SK-N-SH (cell line): ENCODE data around the gene CCL24. TPM values are rescaled to one million over a fixed set of nuclear protein-coding genes. Genes with fewer than 3 reads are reported as not detected.

Experiments
- CTCF ChIA-PET: fragments of 300-600, 350-600 bp; formaldehyde crosslinking; extraction: SDS; loops from one replicate; lab custom pipeline; 2021; lab: Yijun Ruan, JAX
- POLR2A ChIA-PET: fragments of 350-600 bp; sonication (Branson Sonifier 250); formaldehyde crosslinking; extraction: SDS; loops from one replicate; lab custom pipeline; 2020; ENCODE audit warnings: antibody characterized with exemption, inconsistent platforms; lab: Yijun Ruan, JAX
- DNase-seq: peaks from one replicate; pipeline ENCODE4 v3.0.0; 2012
- H2AFZ ChIP-seq: fragments of 200-600 bp; sonication (generic); 2 replicates; pipeline ENCODE4 v1.8.1; 2016; ENCODE audit warnings: antibody characterized with exemption, mild to moderate bottlenecking, low read depth
- H3F3A ChIP-seq: fragments of 200-600 bp; sonication (generic); replicated peaks from 2 replicates; pipeline ENCODE3; 2016; ENCODE audit warnings: antibody characterized with exemption, mild to moderate bottlenecking; ENCODE audit not compliant: insufficient read depth
- H3K27ac ChIP-seq, 2 experiments: fragments of 200-500 bp in 1 of 2; fragments of 200-600 bp in 1 of 2; sonication (Bioruptor generic) in 1 of 2; sonication (generic), shearing (Covaris generic) in 1 of 2; 2 replicates each; pipeline versions ENCODE4 v1.5.1 to v1.6.1; 2014 to 2016; ENCODE audit warnings: low read depth in 2 of 2, inconsistent platforms in 1 of 2, low read length in 1 of 2, mild to moderate bottlenecking in 1 of 2, mixed read lengths in 1 of 2
- H3K27me3 ChIP-seq: fragments of 200-600 bp; sonication (generic), shearing (Covaris generic); 2 replicates; pipeline ENCODE4 v1.6.1; 2016; ENCODE audit warnings: mixed run types; ENCODE audit not compliant: insufficient read depth
- H3K36me3 ChIP-seq, 2 experiments: fragments of 200-500 bp in 1 of 2; fragments of 200-600 bp in 1 of 2; sonication (Bioruptor generic) in 1 of 2; sonication (generic) in 1 of 2; replicated peaks in 1 of 2; 2 replicates each; pipeline versions ENCODE3 to v1.5.1; 2014 to 2016; ENCODE audit warnings: low read length in 1 of 2, mild to moderate bottlenecking in 1 of 2; ENCODE audit not compliant: insufficient read depth in 2 of 2, control insufficient read depth in 1 of 2
- H3K4me1 ChIP-seq, 2 experiments: fragments of 200-500 bp in 1 of 2; fragments of 200-600 bp in 1 of 2; sonication (Bioruptor generic) in 1 of 2; sonication (generic), shearing (Covaris generic) in 1 of 2; 2 replicates each; pipeline versions ENCODE4 v1.5.1 to v1.6.1; 2014 to 2016; ENCODE audit warnings: low read depth in 1 of 2, low read length in 1 of 2, mixed run types in 1 of 2; ENCODE audit not compliant: insufficient read depth in 2 of 2, control insufficient read depth in 1 of 2
- H3K4me2 ChIP-seq: fragments of 200-600 bp; sonication (generic), shearing (Covaris generic); 2 replicates; pipeline ENCODE4 v1.6.1; 2017; ENCODE audit warnings: mixed run types
- H3K4me3 ChIP-seq, 2 experiments: fragments of 200-500 bp in 1 of 2; fragments of 200-600 bp in 1 of 2; sonication (Bioruptor generic) in 1 of 2; sonication (generic), shearing (Covaris generic) in 1 of 2; 2 replicates each; pipeline versions ENCODE4 v1.5.1 to v1.8.1; 2014 to 2016; ENCODE audit warnings: low read depth in 2 of 2, inconsistent platforms in 1 of 2, low read length in 1 of 2, mild to moderate bottlenecking in 1 of 2, mixed read lengths in 1 of 2, moderate library complexity in 1 of 2
- H3K79me2 ChIP-seq: fragments of 200-600 bp; sonication (generic); 2 replicates; pipeline ENCODE4 v1.8.1; 2017; ENCODE audit warnings: mild to moderate bottlenecking; ENCODE audit not compliant: insufficient read depth
- H3K9ac ChIP-seq: fragments of 200-600 bp; sonication (generic); 2 replicates; pipeline ENCODE4 v1.6.1; 2017; ENCODE audit warnings: mixed run types
- H3K9me2 ChIP-seq: fragments of 200-600 bp; sonication (generic); 2 replicates; pipeline ENCODE4 v1.6.1; 2017; ENCODE audit warnings: mixed run types
- H3K9me3 ChIP-seq: fragments of 200-600 bp; sonication (generic); 2 replicates; pipeline ENCODE4 v1.6.1; 2017; ENCODE audit warnings: mixed run types, mild to moderate bottlenecking, moderate library complexity
- H4K20me1 ChIP-seq: fragments of 200-600 bp; sonication (generic); 2 replicates; pipeline ENCODE4 v1.6.1; 2017; ENCODE audit warnings: mild to moderate bottlenecking, mixed run types; ENCODE audit not compliant: insufficient read depth
- CTCF ChIP-seq: fragments of 200-600 bp; sonication (generic); IDR thresholded peaks from 2 replicates; pipeline ENCODE4 v1.6.1; 2017; ENCODE audit warnings: antibody characterized with exemption, mild to moderate bottlenecking, moderate library complexity
- ELF1 ChIP-seq: IDR thresholded peaks from 2 replicates; pipeline ENCODE4 v1.4.0; 2012
- FOSL2 ChIP-seq: IDR thresholded peaks from 2 replicates; pipeline ENCODE4 v1.4.0; 2012; ENCODE audit warnings: low read depth, mild to moderate bottlenecking, moderate library complexity, borderline replicate concordance
- GATA2 ChIP-seq: sonication (generic); formaldehyde crosslinking; IDR thresholded peaks from 2 replicates; pipeline ENCODE4 v1.5.0; 2020; ENCODE audit warnings: mild to moderate bottlenecking, missing genetic modification reagents
- IRF3 ChIP-seq: fragments of 150-350 bp; IDR thresholded peaks from 2 replicates; pipeline ENCODE4 v1.6.1; 2016; ENCODE audit warnings: mild to moderate bottlenecking, low read depth, low read length
- JUND ChIP-seq: IDR thresholded peaks from 2 replicates; pipeline ENCODE4 v1.4.0; 2012
- MAX ChIP-seq: IDR thresholded peaks from 2 replicates; pipeline ENCODE4 v1.4.0; 2012; ENCODE audit warnings: low read depth
- MEF2A ChIP-seq: IDR thresholded peaks from 2 replicates; pipeline ENCODE4 v1.4.0; 2012; ENCODE audit warnings: low read depth, borderline replicate concordance
- NFIC ChIP-seq: IDR thresholded peaks from 2 replicates; pipeline ENCODE4 v1.4.0; 2012; ENCODE audit warnings: borderline replicate concordance
- PBX3 ChIP-seq: IDR thresholded peaks from 2 replicates; pipeline ENCODE4; 2012
- POLR2AphosphoS5 ChIP-seq: IDR thresholded peaks from 2 replicates; pipeline ENCODE4 v1.6.1; 2012; ENCODE audit warnings: low read depth, low read length
- RAD21 ChIP-seq: IDR thresholded peaks from 2 replicates; pipeline ENCODE4 v1.6.1; 2012; ENCODE audit warnings: mild to moderate bottlenecking, low read length
- RCOR1 ChIP-seq: fragments of 150-350 bp; IDR thresholded peaks from 2 replicates; pipeline ENCODE4 v1.6.1; 2017; ENCODE audit warnings: antibody characterized with exemption, low read length
- RFX5 ChIP-seq: IDR thresholded peaks from 2 replicates; pipeline ENCODE4 v1.6.1; 2012; ENCODE audit warnings: mild to moderate bottlenecking, improper control_type of control experiment, low read length
- RXRA ChIP-seq: IDR thresholded peaks from 2 replicates; pipeline ENCODE4 v1.4.0; 2012; ENCODE audit warnings: low read depth, mild to moderate bottlenecking, borderline replicate concordance
- SMC3 ChIP-seq: IDR thresholded peaks from 2 replicates; pipeline ENCODE4 v1.6.1; 2012; ENCODE audit warnings: low read depth, low read length, improper control_type of control experiment
- TAF1 ChIP-seq: IDR thresholded peaks from 2 replicates; pipeline ENCODE4 v1.6.1; 2012; ENCODE audit warnings: low read depth, mild to moderate bottlenecking, low read length, moderate library complexity, borderline replicate concordance
- TCF12 ChIP-seq: IDR thresholded peaks from 2 replicates; pipeline ENCODE4 v1.4.0; 2012
- USF2 ChIP-seq: fragments of 150-350 bp; IDR thresholded peaks from 2 replicates; pipeline ENCODE4 v1.6.1; 2017; ENCODE audit warnings: antibody characterized with exemption, low read length, low read depth, borderline replicate concordance
- YY1 ChIP-seq: IDR thresholded peaks from 2 replicates; pipeline ENCODE4 v1.4.0; 2012; ENCODE audit warnings: low read depth, mild to moderate bottlenecking
- WGBS: methylation state at CpG from one replicate; pipeline ENCODE4 v1.1.6; 2017; ENCODE audit warnings: low lambda C conversion rate; 5-methylcytosine and 5-hydroxymethylcytosine counted together
- polyA plus RNA-seq, 3 experiments: library from polyadenylated mRNA; depleted of rRNA; stranded (reverse); fragments of >200 nt; gene quantifications; 2 replicates each; pipeline ENCODE4 v1.2.3, GENCODE V29; 2012
- TF ChIP-seq, protein P1 (sequence below): IDR thresholded peaks from 2 replicates; pipeline ENCODE4 v1.6.1; 2012; ENCODE audit warnings: mild to moderate bottlenecking, low read depth, low read length, moderate library complexity

CCL24 gene
- polyA plus RNA-seq, 1 of the 3 experiments (the other 2 are of a cell fraction), result not detected

- TF ChIP-seq PBX3 (no peak), GATA2 (CRISPR knock-in tag) (no peak), RAD21 (no peak), CTCF (no peak), RXRA (no peak), TCF12 (no peak), MAX (no peak), ELF1 (no peak)
Observed at GRCh38 chr7:75807452-75807851, 6.2 kb downstream of the CCL24 start (continued).

GRCh38 chr7:75806560-75807307 is 6.9 kb downstream of the CCL24 start:
- WGBS, result 63% methylated on average over 4 of the region's 4 CpGs
- Histone ChIP-seq H3K79me2 (no peaks in the 10 kb centered on the region), H4K20me1 (no peaks in the 10 kb centered on the region), H3K4me2 (no peak overlapping the region), H2AFZ (no peak overlapping the region), H3K27ac (no peak overlapping the region), H3K27me3 (no peaks in the 10 kb centered on the region; the same call in 1 of the 2 replicates), H3F3A (no peaks in the 10 kb centered on the region), H3K4me1 (no peaks in the 10 kb centered on the region), H3K4me3 (no peak overlapping the region), H3K36me3 (no peaks in the 10 kb centered on the region), H3K9ac (no peak overlapping the region), H3K9me2 (no peaks in the 10 kb centered on the region), H3K9me3 (peaks cover 10% of the 10 kb centered on the region; the same call in 1 of the 2 replicates)
- ChIA-PET POLR2A (no interaction called here), CTCF (no interaction called here)
- DNase-seq, result no peak
- TF ChIP-seq YY1, result no peak
- no peak for TF ChIP-seq PBX3
- no peak for TF ChIP-seq RFX5
- TF ChIP-seq USF2, result no peak
- no peak for TF ChIP-seq IRF3
- no peak for TF ChIP-seq FOSL2
- no peak for TF ChIP-seq MEF2A
- TF ChIP-seq, protein P1, sequence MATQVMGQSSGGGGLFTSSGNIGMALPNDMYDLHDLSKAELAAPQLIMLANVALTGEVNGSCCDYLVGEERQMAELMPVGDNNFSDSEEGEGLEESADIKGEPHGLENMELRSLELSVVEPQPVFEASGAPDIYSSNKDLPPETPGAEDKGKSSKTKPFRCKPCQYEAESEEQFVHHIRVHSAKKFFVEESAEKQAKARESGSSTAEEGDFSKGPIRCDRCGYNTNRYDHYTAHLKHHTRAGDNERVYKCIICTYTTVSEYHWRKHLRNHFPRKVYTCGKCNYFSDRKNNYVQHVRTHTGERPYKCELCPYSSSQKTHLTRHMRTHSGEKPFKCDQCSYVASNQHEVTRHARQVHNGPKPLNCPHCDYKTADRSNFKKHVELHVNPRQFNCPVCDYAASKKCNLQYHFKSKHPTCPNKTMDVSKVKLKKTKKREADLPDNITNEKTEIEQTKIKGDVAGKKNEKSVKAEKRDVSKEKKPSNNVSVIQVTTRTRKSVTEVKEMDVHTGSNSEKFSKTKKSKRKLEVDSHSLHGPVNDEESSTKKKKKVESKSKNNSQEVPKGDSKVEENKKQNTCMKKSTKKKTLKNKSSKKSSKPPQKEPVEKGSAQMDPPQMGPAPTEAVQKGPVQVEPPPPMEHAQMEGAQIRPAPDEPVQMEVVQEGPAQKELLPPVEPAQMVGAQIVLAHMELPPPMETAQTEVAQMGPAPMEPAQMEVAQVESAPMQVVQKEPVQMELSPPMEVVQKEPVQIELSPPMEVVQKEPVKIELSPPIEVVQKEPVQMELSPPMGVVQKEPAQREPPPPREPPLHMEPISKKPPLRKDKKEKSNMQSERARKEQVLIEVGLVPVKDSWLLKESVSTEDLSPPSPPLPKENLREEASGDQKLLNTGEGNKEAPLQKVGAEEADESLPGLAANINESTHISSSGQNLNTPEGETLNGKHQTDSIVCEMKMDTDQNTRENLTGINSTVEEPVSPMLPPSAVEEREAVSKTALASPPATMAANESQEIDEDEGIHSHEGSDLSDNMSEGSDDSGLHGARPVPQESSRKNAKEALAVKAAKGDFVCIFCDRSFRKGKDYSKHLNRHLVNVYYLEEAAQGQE, result no peak
- TF ChIP-seq NFIC, result no peak
- no peak for TF ChIP-seq POLR2AphosphoS5
- no peak for TF ChIP-seq JUND
- TF ChIP-seq SMC3, result no peak
- TF ChIP-seq RAD21, result no peak
- no peak for TF ChIP-seq RCOR1
- no peak for TF ChIP-seq TAF1
